Activated CD4-positive, alpha-beta T cell treated with anti-CD3 and anti-CD28 coated beads, Interleukin-2, amount 50 U/mL, for 16 hours (primary cell): ENCODE measurements around the gene STARD13.

Source experiments
- DNase-seq: peaks from one replicate; pipeline ENCODE4 v3.0.0-alpha.2; 2020

STARD13 gene, protein sequence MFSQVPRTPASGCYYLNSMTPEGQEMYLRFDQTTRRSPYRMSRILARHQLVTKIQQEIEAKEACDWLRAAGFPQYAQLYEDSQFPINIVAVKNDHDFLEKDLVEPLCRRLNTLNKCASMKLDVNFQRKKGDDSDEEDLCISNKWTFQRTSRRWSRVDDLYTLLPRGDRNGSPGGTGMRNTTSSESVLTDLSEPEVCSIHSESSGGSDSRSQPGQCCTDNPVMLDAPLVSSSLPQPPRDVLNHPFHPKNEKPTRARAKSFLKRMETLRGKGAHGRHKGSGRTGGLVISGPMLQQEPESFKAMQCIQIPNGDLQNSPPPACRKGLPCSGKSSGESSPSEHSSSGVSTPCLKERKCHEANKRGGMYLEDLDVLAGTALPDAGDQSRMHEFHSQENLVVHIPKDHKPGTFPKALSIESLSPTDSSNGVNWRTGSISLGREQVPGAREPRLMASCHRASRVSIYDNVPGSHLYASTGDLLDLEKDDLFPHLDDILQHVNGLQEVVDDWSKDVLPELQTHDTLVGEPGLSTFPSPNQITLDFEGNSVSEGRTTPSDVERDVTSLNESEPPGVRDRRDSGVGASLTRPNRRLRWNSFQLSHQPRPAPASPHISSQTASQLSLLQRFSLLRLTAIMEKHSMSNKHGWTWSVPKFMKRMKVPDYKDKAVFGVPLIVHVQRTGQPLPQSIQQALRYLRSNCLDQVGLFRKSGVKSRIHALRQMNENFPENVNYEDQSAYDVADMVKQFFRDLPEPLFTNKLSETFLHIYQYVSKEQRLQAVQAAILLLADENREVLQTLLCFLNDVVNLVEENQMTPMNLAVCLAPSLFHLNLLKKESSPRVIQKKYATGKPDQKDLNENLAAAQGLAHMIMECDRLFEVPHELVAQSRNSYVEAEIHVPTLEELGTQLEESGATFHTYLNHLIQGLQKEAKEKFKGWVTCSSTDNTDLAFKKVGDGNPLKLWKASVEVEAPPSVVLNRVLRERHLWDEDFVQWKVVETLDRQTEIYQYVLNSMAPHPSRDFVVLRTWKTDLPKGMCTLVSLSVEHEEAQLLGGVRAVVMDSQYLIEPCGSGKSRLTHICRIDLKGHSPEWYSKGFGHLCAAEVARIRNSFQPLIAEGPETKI

DNA sequence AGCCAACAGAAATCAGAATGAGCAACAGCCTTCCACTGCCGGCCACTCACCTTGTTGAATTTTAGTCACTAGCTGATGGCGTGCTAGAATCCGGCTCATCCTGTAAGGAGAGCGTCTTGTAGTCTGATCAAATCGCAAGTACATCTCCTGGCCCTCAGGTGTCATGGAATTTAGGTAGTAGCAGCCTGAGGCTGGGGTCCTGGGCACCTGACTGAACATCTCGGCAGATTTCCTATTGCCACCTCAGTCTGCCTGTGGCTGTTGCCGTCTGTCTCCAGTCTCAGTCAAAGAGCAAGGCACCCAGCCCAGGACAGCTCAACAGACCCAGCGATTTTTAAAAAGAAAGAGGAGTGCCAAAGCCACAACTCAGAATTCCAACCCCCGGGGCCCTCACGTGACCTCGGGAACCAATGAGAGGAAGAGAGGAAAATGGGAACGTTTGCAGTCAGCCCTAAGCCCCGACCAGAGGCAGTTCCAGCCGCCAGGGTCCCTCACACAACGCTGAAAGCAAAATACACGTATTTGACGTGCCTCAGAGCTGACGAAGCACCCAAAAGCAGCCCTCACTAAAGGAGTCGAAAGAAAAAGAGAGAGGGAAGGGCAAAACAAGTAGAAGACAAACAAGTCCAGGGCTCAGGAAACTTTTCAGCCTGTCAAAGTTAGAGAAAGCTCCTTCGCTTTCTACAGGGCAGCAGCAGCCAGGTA, at the start of gene STARD13:
STARD13 (minus strand) TSS at position 336 of the 705 bp plus-strand sequence; CDS start at position 219, 117 bp downstream.
- DNase-seq: peak; percentile 6

DNA sequence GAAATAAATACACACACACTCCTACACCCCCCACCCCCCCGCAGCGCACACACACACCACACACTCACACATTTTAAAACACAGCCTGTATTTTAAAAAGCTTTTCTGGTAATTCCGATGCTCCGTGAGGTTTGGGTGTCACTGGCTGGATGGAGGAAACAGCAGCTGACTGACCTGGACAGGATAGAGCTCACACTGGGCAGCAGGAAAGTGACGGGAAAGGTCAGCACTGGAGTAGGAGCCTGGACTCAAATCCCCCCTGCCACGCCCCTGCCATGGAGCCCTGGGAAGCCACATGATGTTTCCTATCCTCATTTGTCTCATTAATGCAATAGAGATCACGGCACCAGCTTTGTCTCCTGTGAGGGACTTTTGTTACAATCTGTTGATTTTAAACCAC, 49.3 kb upstream of the STARD13 start:
- DNase-seq: no peak

DNA sequence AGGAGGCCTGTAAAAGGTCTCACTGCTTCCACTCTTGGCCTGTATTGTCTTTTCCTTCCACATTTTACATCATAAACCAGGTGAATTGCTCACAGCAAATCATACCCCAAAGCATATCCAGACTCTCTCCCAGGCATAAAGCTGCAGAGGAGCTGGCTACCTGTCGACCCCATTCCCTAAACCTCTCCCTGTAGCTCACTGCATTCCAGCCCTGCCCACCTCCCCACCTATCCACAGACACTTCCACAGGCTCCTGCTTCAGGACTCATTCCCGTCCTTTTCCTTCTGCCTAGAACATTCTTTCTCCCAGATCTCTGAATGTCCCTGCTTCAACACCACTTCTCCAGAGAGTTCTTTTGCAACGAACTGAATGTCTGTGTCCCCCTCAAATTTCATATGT, 46.4 kb upstream of the STARD13 start:
- DNase-seq: no peak

DNA sequence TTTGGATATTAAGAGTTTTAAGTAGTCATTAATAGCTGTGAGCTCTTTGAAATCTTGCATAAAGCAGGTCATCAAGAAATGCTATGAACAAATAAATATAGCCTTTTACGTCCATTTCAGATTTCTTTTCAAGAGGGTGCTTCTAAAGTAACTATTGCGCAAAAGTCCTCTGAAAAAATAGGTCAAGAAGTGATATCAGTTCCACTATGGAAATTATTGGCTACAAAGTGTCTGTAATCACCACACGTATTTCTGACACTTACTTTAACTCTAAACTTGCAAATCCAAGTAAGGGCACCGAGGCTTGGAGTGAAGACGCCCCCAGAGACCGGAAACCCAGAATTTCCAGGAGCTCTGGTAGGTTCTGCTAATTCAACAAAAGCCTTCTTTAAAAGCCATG, 44.9 kb upstream of the STARD13 start:
- DNase-seq: no peak

DNA sequence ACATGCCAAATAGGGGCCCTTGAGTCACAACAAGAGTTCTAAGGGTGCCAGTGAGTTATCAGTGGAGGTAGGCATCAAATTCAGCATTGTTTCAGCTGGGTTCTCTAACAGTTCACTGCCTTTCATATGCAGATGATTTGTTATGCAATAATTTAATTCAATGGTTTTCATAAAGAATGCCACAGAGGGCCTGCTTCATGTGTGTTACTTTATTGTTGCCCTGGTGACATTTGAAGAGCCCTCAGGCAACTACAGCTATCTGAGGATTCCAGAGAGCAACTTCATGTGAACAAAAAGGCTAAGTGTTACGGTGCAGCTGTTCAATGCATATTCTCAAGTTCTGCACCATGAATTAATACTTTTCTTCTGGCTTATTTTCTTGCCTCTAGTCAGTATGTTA, 43.1 kb upstream of the STARD13 start:
- no peak for DNase-seq

DNA sequence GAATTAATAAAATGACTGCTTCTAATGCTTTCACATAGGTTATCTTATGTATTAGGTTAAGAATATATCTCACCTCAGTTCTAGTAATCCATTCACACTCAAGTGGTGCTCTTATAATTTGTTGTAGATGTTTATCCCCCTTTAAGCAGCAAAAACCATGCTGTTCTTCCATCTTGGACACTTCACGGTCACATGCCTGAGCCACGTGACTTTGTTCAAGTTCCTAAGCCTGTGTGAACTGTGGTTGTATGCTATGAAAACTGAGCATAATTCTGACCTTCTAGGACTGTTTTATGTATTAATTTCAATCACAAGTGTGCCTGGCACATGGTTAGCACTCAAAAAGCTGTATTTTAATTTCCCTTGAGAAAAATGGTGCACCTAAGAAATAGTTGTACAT, 41.2 kb upstream of the STARD13 start:
- no peak for DNase-seq

DNA sequence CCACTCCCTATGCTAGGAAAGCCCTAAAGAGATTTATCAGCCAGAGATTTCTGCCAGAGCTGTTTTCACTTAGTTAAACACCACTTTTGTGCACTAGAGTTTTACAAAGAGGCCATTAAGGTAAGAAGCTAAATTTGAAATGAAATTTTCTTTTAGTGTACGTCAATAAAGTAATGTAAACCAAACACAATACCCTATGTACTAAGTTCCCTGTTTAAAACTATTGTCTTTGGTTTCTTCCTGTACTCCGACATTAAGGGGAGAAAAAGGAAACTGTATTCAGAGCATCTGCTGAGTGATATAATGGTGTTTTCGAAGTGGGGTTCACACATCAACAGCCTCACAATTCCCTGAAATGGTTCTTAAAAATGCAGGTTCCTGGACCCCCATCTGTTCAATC, 40.7 kb upstream of the STARD13 start:
- DNase-seq: no peak

DNA sequence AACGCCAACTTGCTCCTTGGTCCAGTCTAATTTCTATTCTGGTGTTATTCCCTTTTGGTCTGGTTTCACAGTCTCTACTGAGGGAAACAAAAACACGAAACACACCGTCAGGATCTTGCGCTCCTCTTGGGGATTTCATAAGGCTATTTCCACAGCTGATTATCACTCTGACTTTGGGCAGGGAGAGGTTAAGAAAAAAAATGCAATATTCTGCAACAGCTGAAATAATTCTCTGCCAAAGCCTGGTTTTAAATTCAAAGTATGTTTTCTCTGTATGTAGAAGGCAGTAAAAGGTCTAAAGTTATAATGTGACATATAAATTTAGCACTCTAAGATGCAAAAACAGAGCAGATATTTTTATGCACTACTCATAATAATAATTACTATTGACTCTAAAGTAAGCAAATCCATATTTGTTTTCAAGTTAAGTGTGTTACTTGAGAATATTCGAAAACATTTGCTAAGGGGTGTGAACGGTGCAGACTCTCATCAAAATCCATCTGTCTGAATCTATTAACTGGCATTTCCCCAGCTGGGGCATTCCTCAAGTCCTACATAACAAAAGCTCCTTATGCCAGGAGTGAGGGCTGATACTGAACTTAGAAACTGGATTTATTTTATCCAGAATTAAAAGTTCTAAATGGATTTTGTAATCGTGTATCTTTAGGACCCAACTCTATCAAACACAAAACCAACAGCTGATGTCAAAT, 38.4 kb upstream of the STARD13 start:
- no peak for DNase-seq

DNA sequence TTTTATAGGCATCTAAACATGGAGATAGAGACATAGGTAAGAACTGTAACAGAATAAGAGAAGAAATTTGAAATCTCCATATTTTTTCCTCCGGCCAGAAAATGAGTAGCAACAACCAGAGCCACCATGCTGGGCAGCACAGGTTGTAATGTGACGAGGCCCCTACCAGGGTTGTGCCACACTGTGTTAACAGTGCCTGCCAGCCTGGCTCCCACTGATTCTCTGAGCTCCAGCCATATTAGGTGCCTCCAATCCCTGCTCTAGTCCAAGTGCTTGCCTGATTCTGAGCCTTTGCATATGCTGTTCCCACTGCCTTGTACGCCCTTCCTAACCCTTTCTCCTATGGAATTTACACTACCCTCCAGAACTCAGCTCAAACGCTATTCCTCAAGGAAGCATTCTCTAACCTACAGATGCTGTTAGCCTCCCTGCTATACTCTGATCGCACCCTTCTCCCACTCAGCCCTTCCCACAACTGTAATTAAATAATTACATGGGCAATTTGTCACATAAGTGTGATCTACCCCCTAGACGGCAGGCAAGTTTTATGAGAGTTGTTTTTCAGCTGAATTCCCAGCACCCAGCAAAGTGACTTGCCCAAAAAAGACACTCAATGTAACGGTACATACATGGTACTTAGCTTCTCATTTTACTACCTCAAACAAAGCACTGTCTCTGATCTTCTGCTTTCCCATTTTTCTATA, 37.6 kb upstream of the STARD13 start:
- DNase-seq: no peak

DNA sequence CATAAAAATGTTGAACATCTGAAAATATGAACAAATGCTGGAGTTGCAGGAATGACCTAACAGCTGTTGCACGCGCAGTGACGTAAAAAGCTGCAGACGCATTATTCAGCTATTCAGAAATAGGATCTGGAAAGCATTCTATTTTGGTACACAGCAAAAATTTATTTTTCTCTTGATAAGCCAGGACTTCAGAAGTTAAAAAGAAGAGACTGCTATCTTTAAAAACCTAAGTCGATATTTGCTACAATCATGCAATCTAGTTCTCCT, 36.9 kb upstream of the STARD13 start:
- no peak for DNase-seq

DNA sequence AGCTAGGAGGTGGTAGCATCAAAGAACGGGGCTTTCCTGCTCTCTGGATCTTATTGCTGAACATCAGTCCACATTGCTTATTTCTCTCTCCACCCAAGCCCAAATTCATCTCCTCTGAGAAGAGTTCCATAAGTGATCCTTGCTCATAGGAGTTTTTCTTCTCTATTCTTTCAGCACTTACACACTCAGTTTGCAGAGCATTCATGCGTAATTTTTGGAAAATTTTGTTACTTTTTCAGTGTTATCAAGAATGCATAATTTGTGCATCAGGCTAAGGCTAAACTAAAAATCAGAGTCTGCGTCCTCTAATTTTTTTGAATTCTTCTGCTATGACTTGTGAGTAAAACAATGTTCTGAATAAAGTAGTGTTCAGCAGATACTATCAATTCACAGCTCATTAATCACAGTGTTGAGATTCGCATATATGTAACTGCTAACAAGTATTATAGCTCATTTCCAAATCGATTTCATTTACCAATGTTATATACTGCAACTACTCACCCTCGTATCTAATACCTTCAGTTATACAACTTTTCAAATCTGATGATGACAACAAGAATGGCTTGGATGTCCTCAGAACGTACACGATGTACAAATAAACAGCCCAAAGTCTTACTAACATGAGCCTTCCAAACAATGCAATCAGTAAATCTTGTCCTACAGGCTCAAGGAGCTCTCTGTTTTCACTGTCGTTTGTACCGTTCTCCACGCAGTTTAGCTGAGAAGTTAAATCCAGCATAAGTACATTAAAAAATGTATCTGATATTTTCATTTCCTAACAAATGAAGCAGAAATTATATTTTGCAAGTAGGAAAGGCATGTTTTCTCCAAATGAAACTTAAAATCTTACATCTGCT, 36.4 kb upstream of the STARD13 start:
- DNase-seq: no peak

DNA sequence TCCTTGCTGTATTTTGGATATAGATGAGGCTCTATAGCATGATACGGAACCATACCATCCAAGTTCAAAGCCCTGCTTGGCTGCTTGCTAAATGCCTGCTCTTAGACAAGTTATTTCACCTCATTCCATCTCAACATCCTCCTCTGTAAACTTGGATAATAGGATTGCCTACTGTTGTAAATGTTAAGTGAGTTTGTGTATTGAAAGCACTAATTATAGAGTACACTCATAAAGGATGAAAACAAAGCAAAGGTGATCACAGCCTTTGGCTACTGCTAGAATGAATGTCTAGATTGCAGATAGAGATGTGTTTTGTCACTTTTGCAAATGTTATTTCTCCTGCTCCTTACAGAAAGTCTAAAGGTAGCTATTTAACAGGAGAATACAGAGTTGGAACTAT, 34.3 kb upstream of the STARD13 start:
- no peak for DNase-seq

DNA sequence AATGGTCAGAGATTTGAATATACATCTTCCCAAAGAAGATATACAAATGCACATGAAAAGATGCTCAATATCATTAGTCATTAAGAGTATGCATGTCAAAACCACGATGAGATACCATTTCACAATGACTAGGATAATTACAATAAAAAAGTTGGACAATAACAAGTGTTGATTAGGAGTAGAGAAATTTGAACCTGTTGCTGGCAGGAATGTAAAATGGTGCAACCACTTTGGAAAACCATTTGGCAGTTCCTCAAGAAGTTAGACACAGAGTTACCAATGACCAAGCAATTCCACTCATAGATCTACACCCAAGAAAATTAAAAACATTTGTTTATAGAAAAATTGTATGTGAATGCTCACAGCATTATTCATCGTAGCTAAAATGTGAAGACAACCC, 33.2 kb upstream of the STARD13 start:
- no peak for DNase-seq

DNA sequence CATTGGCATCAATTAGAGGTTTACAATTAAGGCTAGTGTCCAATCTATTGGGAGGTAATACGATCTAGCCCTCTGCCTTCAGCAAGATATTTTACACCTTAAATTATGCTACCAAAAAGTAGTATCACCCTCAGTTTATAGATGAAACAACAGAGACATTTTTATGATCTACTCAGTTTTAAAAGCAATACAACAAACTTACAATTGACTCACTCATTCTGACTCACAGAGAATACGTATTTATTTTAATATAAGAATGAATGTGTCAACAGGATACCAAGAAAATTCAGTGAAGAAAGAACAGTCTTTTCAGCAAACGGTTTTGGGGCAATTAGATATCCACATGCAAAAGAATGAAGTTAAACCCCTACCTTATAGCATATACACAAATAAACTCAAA, 32.5 kb upstream of the STARD13 start:
- DNase-seq: no peak

DNA sequence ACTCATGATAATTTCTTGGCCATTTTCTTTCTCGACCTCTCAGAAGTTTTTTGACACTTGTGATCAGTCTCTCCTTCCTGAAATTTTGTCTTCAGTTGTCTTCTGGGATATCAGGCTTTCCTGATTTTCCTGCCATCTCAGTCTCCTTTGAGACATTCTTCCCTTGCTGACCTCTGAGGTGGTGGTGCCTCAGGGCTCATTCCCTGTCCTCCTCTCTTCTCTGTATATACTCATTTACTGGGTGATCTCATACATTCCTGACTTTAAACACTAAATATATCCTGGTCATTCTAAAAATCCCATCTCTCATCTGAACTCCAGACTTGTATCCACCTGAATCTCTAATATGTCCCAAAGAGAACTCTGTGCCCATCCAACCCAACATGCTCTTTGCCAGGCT, 31.3 kb upstream of the STARD13 start:
- DNase-seq: no peak

DNA sequence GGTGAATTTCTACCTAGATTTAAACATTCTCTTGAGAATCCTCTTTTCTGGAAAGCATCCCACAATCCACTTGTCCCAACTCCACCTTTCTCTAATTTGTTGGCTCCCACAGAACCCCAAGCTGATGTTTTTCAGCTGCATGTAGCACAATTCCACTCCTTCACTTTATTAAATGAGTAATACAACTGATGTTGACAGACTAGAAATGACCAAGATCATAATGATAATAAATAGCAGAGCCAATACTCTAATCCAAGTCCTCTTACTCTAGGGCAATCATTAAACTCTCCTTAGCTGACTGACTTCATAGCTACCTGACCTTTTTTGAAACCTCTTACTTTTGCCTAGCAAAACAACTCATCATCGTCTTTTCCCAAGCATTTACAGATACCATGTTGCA, 27.9 kb upstream of the STARD13 start:
- no peak for DNase-seq

DNA sequence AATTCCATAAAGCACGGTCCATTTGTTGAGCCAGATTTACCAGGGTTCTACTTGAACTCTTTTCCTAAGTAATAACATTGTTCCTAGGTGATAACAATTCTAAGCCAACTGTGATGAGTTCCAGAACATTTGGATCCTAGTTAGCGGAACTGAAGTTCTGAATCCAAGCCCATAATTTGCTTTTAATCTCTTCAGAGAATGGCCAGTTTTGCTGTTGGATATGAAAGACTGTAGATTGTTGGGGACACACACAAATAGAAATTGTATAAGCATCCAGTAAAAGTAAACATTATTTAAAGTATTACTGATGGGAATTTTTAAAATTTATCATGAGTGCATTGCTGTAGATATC, 27.3 kb upstream of the STARD13 start:
- DNase-seq: no peak

DNA sequence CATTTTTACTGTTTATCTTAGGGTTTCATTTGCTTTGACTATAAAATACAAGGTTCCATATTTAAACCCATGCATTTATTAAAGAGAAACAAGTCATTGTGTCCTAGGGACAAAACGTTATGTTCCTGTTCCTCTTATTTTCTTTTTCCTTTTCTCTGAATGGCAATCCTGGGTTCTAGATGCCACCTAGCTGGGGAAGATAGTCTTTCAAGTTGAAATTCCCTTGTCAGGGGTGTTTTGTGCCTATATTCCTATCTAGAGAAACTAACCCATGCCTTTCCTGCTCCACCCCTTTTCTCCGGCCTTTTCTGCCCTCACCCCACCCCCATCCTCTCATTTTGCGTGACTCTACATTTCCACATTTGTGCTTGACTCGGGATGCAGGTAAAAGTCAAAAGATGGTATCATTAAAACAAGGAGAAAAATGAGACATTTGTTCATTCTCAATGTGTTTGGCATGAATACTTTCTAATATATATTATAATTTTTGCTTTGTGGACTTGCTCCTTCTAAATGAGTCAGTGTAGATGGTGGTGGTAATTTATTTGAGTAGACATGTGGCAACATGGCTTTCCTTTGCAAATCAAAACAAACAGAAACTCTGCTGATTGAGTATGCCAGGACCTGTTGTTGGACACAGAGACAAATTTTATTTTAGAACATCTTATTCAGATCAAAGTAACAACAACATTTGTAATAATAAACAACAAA, 26.8 kb upstream of the STARD13 start:
- DNase-seq: no peak

DNA sequence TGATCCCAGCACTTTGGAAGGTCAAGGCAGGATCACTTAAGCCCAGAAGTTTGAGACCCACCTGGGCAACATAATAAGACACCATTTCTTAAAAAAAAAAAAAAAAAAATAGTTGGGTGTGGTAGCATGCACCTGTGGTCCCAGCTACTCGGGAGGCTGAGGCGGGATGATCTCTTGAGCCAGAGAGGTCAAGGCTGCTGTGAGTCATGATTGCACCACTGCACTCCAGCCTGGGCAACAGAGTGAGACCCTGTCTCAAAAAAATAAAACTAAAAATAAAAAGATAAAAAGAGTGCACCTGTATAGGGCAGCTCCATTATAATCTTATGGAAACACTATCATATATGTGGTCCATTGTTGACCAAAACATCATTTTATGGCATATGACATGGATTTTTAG, 25.5 kb upstream of the STARD13 start:
- DNase-seq: no peak

DNA sequence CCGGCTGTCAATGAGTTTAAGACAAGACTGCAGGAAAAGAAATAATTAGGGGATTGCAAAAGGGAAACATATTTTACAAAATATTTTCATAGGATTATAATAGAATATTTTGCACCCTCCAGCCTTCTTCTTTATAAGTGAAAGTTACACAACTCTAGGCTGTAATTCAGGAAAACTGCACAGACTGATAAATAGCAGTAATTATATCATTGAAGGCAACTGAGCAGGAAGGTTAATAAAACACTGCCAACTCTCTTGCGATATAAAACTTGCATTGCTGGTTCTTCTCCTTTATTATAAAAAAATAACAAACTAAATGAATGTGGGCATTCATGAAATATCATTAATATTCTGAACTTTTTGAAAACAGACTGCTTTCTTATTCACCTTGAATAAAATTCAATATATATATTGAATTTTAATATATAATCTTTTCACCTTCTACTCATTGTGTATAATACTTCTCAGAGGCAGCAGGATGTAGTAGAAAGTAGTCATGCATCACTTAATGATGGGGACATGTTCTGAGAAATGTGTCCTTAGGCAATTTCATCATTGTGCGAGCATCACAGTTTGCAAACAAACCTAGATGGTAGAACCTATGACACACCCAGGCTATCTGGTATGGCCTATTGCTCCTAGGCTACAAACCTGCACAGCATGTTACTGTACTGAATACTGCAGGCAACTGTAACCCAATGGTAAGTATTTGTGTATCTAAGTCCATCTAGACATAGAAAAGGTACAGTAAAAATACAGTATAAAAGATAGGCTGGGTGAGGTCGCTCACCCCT, 24.9 kb upstream of the STARD13 start:
- DNase-seq: no peak
